NB4 (cell line): ENCODE results near the gene GALK1.

Experiments used
- TF ChIP-seq, protein P1 (sequence below): IDR thresholded peaks from one replicate; pipeline ENCODE4 v1.5.1; 2012; ENCODE audit warnings: low read depth, low read length
- TF ChIP-seq, protein P2 (sequence below): IDR thresholded peaks from 2 replicates; pipeline ENCODE4 v1.6.1; 2011; ENCODE audit warnings: low read depth, low read length

DNA sequence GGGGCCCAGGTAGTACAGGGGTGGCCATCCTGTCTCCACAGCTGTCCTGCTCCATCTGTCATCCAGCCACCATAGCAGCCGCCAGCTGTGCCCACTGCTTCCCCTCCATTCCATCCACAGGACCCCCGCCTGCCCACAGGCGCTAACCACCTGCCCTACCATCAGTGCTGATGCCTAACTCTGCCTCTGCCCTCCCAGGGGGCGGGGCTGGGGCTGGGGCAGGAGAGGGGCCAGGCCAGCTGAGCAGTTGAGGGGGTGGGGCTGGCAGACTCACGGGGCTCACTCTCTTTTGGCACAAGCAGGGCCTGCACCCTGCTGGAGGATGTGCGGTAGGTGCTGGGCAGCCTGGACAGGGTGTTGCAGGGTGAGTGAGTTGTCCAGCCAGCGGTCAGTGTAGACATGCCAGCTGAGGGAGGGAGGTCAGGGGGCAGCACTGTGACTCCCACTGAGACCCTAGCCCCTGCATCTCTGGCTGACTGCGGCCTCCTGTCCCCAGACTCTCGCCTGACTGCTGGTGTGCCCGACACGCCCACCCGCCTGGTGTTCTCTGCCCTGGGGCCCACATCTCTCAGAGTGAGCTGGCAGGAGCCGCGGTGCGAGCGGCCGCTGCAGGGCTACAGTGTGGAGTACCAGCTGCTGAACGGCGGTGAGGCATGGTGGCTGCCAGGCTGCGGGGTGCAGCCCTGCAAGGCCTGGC lies 9.6 kb downstream of the GALK1 start:
- TF ChIP-seq, protein P1, sequence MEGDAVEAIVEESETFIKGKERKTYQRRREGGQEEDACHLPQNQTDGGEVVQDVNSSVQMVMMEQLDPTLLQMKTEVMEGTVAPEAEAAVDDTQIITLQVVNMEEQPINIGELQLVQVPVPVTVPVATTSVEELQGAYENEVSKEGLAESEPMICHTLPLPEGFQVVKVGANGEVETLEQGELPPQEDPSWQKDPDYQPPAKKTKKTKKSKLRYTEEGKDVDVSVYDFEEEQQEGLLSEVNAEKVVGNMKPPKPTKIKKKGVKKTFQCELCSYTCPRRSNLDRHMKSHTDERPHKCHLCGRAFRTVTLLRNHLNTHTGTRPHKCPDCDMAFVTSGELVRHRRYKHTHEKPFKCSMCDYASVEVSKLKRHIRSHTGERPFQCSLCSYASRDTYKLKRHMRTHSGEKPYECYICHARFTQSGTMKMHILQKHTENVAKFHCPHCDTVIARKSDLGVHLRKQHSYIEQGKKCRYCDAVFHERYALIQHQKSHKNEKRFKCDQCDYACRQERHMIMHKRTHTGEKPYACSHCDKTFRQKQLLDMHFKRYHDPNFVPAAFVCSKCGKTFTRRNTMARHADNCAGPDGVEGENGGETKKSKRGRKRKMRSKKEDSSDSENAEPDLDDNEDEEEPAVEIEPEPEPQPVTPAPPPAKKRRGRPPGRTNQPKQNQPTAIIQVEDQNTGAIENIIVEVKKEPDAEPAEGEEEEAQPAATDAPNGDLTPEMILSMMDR = no peak
- TF ChIP-seq, protein P2, sequence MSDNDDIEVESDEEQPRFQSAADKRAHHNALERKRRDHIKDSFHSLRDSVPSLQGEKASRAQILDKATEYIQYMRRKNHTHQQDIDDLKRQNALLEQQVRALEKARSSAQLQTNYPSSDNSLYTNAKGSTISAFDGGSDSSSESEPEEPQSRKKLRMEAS = no peak
